Measurements from ENCODE around the gene SASH1. TPM values are rescaled to one million over a fixed set of nuclear protein-coding genes. Genes with fewer than 3 reads are reported as not detected.

Gene SASH1
- total RNA-seq, 1 donor from 2014 or later = 108 TPM

GRCh38 chr6:148426317-148426977 lies 83.8 kb downstream of the SASH1 start:
- DNase-seq = no peak
- intact Hi-C loops (cut with DNase I) = no loop called here
- TF ChIP-seq CTCF (IDR thresholded peaks at IDR 0.05) = no peak
- ATAC-seq = no peak
- no peaks in the 10 kb centered on the region for H3K9me3 ChIP-seq
- peak overlapping the region; percentile 49 for H3K27ac ChIP-seq
- H3K27me3 ChIP-seq = no peaks in the 10 kb centered on the region
- peaks cover 30% of the 10 kb centered on the region for H3K4me1 ChIP-seq
- H3K4me3 ChIP-seq = no peak overlapping the region
- H3K36me3 ChIP-seq = no peaks in the 10 kb centered on the region

GRCh38 chr6:148427333-148427732 lies 84.7 kb downstream of the SASH1 start:
- peak overlapping the region; percentile 49 for H3K27ac ChIP-seq

GRCh38 chr6:148429423-148429822 lies 86.8 kb downstream of the SASH1 start:
- no peak overlapping the region for H3K27ac ChIP-seq
- no peaks in the 10 kb centered on the region for H3K36me3 ChIP-seq
- no peak for ATAC-seq
- H3K9me3 ChIP-seq = no peaks in the 10 kb centered on the region
- DNase-seq = no peak
- no peak for TF ChIP-seq CTCF (IDR thresholded peaks at IDR 0.05)
- peaks cover 21% of the 10 kb centered on the region for H3K4me1 ChIP-seq
- intact Hi-C loops (cut with DNase I) = no loop called here
- H3K4me3 ChIP-seq = no peak overlapping the region
- no peaks in the 10 kb centered on the region for H3K27me3 ChIP-seq

More at GRCh38 chr6:148427333-148427732, 84.7 kb downstream of the SASH1 start:
- TF ChIP-seq CTCF (IDR thresholded peaks at IDR 0.05) = no peak
- DNase-seq (no peak), ATAC-seq (peak; percentile 45)
- Histone ChIP-seq H3K9me3 (no peaks in the 10 kb centered on the region), H3K4me3 (no peak overlapping the region), H3K36me3 (no peaks in the 10 kb centered on the region), H3K27me3 (no peaks in the 10 kb centered on the region), H3K4me1 (peaks cover 33% of the 10 kb centered on the region)
- intact Hi-C loops (cut with DNase I) = no loop called here

- TF ChIP-seq CTCF (IDR thresholded peaks at IDR 0.05) = no peak
- DNase-seq (no peak), ATAC-seq (no peak)
- Histone ChIP-seq H3K27ac (no peak overlapping the region), H3K4me3 (no peak overlapping the region), H3K36me3 (no peaks in the 10 kb centered on the region), H3K9me3 (no peaks in the 10 kb centered on the region), H3K4me1 (peaks cover 31% of the 10 kb centered on the region), H3K27me3 (no peaks in the 10 kb centered on the region)
- intact Hi-C loops (cut with DNase I) = no loop called here
These were observed 88.3 kb downstream of the SASH1 start for GRCh38 chr6:148430897-148431296.

- no peaks in the 10 kb centered on the region for H3K27me3 ChIP-seq
- TF ChIP-seq CTCF (IDR thresholded peaks at IDR 0.05) = no peak
- H3K27ac ChIP-seq = no peak overlapping the region
- peaks cover 34% of the 10 kb centered on the region for H3K4me1 ChIP-seq
- H3K36me3 ChIP-seq = no peaks in the 10 kb centered on the region
- intact Hi-C loops (cut with DNase I) = no loop called here
- no peak overlapping the region for H3K4me3 ChIP-seq
- ATAC-seq (no peak), DNase-seq (no peak)
- no peaks in the 10 kb centered on the region for H3K9me3 ChIP-seq
These were observed 88.8 kb downstream of the SASH1 start for GRCh38 chr6:148431413-148431812.

- H3K27ac ChIP-seq = no peak overlapping the region
- no peaks in the 10 kb centered on the region for H3K36me3 ChIP-seq
- H3K4me3 ChIP-seq = no peak overlapping the region
- no peaks in the 10 kb centered on the region for H3K9me3 ChIP-seq
- TF ChIP-seq CTCF (IDR thresholded peaks at IDR 0.05) = no peak
- peaks cover 31% of the 10 kb centered on the region for H3K4me1 ChIP-seq
- intact Hi-C loops (cut with DNase I) = no loop called here
- no peak for DNase-seq
- no peak for ATAC-seq
- no peaks in the 10 kb centered on the region for H3K27me3 ChIP-seq
These were observed 89.2 kb downstream of the SASH1 start for GRCh38 chr6:148431840-148432239.

All from upper lobe of right lung (tissue), 1 donor.